GM18511 (cell line): ENCODE data around the gene MINDY2.

Experiments
- ATAC-seq: cut with Tn5 transposase; IDR thresholded peaks from one replicate; pipeline ENCODE4 v1.9.1; 2021; ENCODE audit warnings: mild to moderate bottlenecking, moderate library complexity; ENCODE audit not compliant: unreplicated experiment

MINDY2 gene, protein sequence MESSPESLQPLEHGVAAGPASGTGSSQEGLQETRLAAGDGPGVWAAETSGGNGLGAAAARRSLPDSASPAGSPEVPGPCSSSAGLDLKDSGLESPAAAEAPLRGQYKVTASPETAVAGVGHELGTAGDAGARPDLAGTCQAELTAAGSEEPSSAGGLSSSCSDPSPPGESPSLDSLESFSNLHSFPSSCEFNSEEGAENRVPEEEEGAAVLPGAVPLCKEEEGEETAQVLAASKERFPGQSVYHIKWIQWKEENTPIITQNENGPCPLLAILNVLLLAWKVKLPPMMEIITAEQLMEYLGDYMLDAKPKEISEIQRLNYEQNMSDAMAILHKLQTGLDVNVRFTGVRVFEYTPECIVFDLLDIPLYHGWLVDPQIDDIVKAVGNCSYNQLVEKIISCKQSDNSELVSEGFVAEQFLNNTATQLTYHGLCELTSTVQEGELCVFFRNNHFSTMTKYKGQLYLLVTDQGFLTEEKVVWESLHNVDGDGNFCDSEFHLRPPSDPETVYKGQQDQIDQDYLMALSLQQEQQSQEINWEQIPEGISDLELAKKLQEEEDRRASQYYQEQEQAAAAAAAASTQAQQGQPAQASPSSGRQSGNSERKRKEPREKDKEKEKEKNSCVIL

DNA sequence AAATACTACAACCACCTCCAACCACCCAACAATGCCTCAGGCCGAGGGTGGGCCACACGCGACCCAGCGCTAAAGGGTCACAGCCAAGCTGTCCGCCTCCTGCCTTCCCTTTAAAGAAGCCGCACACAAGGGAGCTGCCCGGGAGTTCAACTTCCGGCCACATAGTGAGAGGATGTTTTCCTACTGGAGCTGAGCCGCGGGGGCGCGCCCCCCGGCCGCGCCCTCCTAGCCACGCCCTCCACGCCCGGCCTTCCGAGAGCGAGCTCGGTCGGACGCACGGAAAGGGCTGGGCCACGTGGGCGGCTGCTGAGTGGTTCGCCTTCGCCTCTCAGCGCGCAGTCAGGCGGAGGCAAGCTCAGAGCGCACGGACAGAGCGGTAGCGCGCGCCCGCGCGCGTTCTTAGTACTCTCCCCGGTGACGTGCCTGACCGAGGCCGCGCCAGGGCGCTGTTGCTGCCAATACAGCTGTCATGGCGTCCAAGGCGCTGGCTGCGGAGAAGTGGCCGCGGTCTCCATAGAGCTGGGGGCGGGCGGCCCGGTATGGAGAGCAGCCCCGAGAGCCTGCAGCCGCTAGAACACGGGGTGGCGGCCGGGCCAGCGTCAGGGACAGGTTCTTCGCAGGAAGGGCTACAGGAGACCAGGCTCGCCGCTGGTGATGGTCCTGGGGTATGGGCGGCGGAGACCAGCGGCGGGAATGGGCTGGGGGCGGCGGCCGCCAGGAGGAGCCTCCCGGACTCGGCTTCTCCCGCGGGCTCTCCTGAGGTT, at the start of gene MINDY2:
TSS of gene MINDY2 (plus strand) at position 446 of the 764 bp plus-strand sequence. CDS start at position 540, 94 bp downstream.
- peak; percentile 91 for ATAC-seq

DNA sequence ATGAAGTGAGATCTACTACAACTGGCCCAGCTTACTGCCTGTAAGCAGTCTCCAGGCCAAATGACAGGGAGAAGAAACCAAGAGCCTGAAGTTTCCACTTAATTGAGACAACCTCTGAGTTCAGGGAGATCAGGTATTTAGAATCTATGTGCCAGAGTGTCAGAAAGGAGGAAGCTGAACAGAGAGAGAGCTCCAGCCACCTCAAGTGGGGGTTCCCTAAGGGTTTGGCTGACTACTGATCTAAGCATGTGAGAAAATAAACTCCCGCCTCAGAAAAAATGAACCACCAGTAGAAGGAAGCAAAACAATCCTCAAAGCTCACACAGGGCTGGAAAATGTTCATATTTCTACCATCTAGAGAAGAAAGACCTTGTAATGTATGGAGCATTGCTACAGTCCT, 46.6 kb upstream of the MINDY2 start:
- ATAC-seq = peak; percentile 86

DNA sequence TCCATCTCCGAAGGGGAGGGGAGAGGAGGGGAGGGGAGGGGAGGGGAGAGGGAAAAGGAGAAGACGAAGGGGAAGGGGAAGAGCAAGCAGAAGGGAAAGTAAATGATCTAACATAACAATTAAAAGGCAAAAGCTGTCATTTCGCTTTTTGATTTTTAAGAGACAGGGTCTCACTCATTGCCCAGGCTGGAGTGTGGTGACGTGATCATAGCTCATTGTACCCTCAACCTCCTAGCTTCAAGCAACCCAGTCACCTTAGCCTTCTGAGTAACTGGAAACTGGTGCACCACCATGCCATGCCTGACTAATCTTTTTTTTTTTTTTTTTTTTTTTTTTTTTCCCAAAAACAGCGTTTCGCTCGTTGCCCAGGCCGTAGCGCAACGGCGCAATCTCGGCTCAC, 44.2 kb upstream of the MINDY2 start:
- ATAC-seq = peak; percentile 52

DNA sequence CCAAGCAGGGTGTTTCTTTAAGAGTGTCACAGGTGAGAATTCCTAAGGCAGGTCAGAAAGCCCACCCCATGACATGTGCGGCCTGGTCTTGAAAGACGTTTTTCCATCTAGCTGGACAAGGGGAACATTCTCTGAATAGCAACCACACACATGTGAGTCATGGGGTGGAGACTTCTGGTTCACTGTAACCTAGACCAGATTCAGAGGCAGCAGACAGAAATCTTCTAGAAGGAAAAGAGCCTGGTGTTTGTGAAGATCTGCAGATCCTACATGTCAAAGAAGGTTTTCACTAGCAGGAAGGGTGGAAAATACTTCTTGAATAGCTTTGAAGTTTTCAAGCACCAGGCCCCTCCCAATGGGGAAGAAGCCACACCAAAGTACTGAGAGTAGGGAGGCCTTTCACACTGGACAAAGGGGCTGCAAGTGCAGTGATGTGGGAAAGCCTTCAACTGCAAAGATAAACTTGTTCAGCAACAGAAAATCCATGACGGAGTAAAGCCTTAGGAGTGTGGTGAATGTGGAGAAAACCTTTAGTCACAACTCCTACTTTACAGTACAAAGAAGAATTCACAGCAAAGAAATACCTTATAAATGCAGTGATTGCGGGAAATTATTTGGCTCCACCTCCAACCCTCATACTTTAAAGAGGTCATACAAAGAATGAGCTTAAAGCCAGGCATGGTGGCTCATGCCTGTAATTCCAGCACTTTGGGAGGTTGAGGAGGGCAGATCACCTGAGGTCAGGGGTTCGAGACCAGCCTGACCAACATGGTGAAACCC, 39.2 kb upstream of the MINDY2 start:
- ATAC-seq = no peak

DNA sequence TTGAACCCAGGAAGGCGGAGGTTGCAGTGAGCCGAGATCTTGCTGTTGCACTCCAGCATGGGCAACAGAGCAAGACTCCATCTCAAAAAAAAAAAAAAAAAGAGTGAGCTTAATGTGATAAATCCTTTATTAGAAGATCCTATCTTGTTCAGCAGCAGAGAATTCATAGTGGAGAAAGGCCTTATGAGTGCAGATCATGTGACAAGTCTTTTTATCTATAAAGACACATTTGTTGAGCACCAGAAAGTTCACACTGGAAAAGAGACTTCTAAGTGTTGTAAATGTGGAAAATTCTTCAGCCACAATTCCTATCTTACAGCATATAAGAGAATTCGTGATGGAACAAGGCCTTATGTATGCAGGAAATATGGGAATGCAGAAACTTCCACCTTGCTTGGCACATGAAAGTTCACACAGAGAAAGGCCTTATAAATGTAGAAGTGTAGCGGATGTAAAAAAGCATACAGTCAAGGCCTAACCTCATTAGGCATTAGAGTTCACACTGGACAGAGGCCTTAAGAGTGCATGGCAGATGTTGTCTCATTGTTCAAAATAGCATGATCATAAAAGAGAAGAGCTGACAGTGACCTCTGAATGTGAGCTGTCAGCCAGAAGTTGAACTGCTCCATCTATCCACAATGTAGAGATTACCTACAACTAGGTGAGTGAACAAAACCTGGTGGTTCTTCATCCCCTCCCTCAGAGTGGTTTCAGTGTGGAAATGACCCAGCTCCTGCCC, 38.3 kb upstream of the MINDY2 start:
- no peak for ATAC-seq

DNA sequence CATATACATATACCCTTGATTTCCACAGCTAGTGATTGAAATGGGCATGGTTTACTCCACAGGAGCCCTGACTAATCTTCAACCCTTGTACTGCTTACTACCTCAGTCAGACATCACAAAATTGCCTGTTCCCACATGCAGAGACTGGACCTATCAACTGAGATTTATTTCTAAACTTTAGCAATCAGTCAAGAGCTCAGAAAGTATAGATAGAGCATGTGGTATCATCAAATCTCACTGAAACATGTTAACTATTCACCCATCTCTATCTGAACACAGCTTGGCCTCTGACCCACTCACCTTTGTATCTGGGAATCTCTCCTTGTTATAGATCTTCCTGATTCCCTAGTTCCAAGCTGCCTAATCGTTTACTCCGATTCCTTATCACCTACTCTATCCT, 36.2 kb upstream of the MINDY2 start:
- ATAC-seq = no peak

DNA sequence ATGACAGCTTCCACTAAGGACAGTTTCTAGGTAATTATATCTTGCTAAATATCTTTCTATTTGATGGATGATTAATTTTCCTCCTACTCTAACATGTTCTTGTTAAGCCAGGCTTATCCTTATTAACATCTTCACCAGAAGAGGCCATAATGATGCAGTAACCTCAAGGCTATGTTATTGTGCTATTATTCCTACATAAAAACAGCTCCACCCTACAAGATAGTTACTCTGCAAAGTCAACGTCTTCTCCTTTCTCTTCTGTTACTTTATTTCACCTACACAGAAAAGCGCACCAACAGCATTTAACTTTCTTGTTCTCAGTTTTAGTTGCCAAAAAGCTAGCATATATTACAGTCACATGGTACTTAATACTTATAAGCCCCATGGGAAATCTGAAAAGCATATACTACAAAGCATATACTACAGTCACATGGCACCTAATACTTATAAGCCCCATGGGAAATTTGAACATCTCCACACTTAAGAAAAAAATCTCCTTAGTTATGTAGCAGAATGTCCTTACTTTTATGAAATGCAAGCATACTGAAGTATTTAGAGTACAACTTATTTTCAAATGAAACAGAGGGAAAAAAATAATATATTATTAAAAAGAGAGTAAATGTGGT, 35.0 kb upstream of the MINDY2 start:
- no peak for ATAC-seq

DNA sequence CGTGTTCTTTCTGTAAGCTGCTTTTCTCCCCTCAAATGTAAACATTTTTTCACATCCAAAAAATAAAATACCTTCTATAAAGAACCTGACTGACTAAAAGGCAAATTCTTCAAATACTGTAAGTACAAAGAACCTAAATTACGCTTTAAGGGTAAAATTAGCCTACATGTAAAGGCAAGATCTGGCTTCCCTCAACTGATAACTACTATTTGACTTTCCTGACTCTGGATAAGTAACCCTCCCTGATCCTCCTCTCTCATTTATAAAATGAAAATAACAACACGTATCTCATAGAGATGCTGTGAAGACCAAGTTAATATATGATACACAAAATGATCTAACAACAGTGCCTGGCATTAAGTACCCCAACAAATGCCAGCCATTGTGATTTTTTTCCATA, 33.8 kb upstream of the MINDY2 start:
- ATAC-seq = no peak

DNA sequence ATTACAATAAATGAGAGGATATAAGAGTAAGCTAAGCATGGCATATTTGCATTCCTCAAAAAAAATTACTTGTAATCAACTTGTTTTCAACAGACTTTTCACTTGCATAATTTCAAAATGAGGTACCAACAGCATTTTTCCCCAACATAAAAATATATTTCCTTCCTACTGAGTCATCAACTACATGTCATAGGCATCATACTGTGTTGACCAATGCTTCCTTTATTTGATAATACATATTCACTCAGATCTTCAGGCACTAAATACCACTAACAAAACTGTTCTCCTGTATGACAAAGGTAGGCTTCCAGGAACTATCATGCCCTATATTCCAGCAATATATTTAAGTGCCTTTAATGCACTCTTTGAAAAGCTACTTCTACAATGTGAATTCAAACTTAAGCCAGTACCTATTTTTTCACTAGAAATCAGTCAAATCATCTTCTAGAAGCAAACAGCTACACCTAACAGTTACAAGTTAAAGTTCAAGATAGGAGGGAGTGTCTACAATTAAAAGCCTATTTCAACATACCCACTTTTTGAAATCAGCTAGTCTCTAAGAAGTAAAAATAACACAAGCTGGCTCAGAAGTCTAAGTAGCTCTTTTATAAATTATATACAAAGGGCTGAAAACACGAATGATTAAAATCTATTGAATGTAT, 32.9 kb upstream of the MINDY2 start:
- no peak for ATAC-seq

DNA sequence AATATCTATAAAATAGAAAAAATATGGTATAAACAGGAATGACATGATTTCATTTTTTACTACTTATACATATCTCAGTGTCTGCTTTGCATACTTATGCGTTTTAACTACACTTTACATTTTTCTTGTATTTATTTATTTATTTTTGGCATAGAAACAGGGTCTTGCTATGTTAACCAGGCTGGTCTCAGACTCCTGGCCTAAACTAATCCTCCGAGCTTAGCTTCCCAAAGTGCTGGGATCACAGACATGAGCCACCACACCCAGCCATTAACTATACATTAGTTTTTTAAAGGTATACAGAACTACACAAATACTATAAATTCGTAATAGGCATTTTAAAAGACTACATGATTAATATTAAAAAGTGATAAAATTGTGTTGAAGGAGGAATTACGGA, 30.7 kb upstream of the MINDY2 start:
- no peak for ATAC-seq

DNA sequence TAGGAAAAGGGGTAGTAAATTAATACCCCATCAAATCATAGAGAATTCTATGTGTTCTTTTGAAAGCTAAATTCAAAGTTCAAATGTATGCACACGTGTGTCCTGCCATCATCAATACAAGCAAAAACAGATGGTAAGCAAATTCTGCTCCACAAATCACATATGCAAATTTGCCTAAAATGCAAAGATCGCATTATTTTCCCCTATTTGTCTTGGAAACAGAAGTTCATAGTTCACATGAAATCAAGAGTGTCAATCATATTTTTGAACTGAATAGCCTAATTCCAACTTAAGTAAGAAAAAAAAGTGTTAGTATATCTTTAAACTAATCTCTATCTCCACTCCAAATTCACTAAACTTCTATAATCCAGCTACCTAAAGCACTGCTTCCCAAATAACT, 30.1 kb upstream of the MINDY2 start:
- no peak for ATAC-seq

DNA sequence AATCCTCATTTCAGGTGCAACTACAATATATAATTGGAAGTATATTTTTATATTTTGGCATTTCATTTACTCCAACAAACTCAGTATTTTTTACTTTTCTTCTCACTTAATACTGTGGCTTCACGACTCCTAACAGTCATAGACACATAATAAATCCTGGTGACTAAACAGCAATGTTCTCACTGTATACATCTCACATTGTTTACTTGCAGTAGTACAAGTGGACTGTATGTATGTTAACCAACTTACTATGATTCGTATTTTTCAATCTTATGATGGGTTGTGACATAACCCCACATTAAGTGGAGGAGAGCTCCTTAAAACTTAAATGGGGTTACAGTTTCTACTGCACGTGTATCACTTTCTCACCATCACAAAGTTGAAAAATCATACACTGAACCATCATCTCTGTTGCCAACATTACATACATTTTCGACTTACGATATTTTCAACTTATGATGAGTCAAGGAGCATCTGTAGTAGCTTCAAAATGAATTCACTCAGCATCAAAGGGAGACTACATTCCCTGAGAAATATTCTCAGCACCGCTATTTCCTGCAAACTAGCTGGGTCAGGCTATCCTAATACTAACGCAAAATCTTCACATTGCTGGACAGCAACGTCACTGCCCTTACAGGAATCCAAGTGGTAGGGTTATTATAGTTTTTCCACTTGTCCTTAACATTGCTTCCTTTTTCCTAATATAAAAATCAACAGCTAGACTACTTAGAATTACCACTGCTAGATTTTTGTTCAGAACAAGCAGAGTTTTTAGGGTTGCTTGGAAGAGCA, 28.9 kb upstream of the MINDY2 start:
- no peak for ATAC-seq

DNA sequence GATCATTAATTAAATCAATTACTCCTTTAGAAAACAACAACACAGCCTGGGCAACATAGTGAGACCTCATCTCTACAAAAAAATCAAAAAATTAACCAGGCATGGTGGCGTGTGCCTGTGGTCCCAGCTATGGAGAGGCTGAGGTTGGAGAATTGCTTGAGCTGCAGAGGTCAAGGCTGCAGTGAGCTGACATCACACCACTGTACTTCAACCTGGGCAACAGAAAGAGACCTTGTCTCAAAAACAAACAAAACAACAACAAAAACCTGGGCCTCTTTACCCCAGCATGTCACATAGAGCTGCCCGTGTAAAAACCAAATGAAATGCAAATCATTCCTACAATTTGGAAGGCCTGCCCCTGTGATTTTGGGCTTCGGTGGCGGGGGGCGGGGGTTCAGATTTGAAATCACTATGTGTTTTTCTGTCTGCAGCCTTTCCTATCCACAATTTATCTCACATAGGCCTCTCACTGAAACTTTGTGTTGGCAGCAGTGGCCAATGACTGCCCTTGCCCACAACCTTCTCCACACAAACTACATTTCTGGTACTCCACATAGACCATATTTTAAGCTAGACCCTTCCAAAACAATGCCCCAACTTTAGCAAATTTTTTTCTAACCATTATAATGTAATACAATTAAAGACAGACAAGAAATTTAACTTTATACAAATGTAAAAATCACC, 28.1 kb upstream of the MINDY2 start:
- ATAC-seq = no peak

DNA sequence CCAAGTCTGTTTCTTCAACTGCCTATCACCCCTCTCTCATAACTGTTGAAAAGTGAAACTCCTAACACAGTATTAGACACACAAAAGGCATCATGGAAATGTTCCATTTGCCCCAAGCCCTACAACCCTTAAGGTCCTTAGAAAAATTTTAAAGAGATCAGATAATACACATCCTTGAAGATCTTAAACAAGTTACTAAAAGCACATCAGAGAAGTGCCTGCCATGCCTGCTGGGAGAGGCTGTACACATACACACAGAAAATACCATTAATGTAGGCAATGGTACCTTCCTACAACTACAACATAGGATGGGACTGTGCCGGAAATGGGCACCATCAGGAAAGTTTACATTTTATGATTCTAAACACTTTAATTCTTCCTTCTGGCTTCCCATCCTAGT, 24.9 kb upstream of the MINDY2 start:
- no peak for ATAC-seq

DNA sequence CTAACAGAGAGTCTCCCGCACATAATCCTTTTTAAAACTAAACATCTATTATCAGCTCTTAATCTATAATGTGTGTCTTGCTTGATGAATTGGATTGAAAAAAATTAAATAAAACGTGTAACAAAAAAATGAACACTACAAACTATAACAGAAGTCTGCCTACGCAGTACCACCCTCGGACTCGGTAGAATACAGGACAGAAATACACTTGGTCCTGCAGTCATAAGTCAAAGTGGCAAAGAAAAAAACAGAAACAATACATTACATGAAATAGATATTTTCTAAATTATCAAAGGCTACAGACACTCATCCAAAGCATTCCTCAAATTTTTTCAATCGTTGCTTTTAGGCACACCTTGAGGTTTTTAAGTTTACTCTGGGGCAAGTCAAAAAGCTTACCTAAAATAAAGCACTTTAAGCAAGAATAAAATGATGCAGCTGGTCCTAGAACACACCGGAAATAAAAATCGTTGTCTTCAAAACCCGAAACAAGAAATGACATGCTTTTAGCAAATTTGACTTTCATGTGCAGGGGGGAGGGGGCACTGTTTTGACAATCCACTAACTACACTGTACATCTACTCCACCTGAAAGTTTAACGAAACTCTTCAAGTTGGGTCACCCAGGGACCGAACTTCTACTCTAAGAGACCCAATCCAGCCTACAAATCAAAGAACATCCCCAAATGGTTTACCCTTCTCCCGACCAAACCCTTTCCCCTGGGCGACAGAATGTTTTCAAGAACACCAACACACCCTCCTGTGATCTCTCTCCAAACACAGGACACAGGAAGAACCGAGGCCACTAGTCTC, 22.9 kb upstream of the MINDY2 start:
- peak; percentile 12 for ATAC-seq

DNA sequence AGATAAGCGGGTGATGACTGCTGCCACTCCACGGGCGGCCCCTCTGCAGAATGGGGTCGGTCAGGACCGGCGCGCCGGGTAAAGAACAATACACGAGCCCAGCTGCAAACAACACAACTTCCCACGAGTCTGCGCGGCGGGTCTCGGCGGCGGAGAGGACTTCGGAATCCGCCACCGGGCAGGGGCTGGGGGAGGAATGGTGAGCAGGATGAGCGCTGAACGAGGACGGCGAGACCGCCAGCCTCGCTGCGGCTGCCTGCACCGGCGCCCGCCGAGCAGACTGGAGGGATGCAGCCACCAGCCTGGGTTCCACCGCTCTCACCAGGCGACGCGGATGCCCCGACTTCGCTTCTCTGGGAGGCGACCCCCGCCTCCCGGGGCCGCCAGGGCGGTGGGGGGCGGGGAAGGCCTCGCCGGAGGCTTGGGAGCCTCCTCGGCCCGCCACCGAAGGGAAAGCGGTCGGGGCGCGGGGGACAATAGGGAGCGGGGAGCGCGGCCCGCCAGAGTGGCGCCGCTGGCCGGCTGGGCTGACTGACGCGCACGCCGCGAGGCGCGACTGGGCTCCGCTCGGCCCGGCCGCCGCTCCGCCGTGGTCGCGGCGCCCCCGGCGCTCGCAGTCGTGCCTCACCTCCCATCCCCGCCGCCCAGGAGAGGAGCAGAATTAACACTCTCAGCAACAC, 22.1 kb upstream of the MINDY2 start:
- ATAC-seq = peak; percentile 29
